Measurements from ENCODE around the gene GJB5.

Gene GJB5

GRCh38 chr1:34777519-34778321 lies 22.9 kb downstream of the GJB5 start:
- DNase-seq, result no peak

DNA sequence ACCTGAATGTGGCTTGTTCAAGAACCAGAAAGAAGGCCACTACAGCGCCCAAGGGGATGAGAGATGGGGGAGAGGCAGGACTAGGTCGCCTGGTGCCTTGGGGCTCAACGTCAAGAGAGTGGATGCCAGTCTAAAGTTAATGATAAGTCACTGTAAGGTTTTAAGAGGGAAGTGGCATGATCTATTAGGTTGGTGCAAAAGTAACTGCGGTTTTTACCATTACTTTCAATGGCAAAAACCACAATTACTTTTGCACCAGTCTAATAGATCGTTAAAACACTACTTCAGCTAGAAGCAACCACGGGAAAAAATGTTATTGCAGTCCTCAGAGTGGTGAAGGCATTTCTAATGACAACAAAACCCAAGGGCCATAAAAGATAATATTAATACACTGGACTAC lies 23.5 kb downstream of the GJB5 start:
- no peak for DNase-seq

DNA sequence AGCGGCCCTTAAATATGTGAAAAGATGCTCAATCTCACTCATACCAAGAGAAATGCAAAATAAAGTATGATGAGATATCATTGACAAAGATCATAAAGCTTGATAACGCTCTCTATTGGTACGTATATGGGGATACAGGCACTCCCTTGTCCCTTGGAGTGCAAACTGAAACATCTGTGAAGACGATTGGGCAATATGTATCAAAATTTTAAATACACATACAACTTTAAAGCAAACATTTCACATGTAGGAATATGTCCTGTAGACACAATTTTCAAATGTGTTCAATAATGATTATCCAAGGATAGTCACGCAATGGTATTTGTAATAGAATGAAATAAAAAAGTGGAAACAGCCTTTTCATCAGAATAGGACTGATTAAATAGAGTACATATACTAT lies 24.2 kb downstream of the GJB5 start:
- DNase-seq, result no peak

GRCh38 chr1:34779526-34779925 lies 24.7 kb downstream of the GJB5 start:
- no peak for DNase-seq

DNA sequence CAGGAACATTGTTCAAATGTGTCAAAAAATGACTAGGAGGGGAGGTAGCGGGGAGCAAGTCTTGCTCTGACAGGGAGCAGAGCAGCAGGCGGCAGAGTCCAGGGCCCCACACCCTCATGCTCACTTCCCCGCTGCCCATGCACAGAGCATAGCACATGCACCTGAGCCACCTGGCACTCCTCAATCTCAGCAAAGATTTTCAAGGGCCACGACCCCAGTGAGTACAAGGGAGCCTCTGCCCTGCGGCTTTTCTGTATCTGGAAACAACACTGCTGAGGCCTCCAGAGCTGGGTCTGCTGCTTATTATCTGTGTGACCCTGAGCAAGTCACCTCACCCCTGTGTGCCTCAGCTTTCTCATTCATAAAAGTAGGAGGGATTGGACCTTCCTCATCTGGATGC lies 25.1 kb downstream of the GJB5 start:
- DNase-seq, result no peak

- no peak for DNase-seq
These were observed 25.7 kb downstream of the GJB5 start for GRCh38 chr1:34780528-34780927.

GRCh38 chr1:34781071-34781843 lies 26.4 kb downstream of the GJB5 start, which contains the start of gene GJB3:
GJB3 (plus strand) TSS chr1:34781214; CDS start chr1:34784763, 3,549 bp downstream.
- DNase-seq, result no peak

DNA sequence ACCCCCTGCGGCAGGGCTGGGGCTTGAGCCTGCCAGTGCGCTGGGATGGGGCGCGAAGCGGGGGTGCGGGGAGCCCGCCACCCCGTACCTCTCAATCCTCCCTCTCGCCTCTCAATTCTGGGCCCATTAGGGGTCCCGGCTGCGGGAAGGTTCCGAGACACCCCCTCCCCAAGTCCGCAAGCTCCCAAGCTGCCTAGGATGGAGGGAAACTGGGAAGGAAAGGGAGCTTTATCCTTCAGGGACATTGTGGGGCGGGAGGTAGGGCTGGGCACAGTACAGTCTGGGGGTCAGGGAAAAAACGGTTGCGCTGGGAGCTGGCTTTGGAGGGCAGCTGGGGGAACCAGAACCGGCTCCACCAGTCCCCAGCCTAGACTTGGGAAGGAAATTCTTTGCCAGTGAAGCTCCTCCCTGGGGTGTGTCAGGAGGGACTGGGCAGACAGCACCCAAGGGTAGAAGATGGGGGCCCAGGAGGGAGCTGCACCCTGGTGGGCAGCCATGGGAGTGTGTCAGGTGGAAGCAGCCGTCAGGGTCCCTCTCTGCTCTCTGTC lies 27.1 kb downstream of the GJB5 start:
- no peak for DNase-seq

DNA sequence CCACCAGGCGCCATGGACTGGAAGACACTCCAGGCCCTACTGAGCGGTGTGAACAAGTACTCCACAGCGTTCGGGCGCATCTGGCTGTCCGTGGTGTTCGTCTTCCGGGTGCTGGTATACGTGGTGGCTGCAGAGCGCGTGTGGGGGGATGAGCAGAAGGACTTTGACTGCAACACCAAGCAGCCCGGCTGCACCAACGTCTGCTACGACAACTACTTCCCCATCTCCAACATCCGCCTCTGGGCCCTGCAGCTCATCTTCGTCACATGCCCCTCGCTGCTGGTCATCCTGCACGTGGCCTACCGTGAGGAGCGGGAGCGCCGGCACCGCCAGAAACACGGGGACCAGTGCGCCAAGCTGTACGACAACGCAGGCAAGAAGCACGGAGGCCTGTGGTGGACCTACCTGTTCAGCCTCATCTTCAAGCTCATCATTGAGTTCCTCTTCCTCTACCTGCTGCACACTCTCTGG lies 29.9 kb downstream of the GJB5 start:
- DNase-seq, result no peak

- DNase-seq, result no peak
These were observed 30.5 kb downstream of the GJB5 start for GRCh38 chr1:34785231-34785874.

DNA sequence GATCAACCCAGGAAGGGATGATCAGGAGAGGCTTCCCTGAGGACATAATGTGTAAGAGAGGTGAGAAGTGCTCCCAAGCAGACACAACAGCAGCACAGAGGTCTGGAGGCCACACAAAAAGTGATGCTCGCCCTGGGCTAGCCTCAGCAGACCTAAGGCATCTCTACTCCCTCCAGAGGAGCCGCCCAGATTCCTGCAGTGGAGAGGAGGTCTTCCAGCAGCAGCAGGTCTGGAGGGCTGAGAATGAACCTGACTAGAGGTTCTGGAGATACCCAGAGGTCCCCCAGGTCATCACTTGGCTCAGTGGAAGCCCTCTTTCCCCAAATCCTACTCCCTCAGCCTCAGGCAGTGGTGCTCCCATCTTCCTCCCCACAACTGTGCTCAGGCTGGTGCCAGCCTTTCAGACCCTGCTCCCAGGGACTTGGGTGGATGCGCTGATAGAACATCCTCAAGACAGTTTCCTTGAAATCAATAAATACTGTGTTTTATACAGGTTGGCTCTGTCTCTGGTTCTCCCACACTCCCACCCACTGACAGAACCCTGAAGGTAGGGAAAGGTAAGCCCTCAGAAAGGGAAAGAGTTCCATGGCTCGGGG lies 31.1 kb downstream of the GJB5 start:
- no peak for DNase-seq

- DNase-seq, result peak; percentile 47
These were observed 31.9 kb downstream of the GJB5 start for GRCh38 chr1:34786521-34787325.

- DNase-seq, result no peak
These were observed 32.9 kb downstream of the GJB5 start for GRCh38 chr1:34787461-34788420.

- DNase-seq, result no peak
These were observed 36.1 kb downstream of the GJB5 start for GRCh38 chr1:34790985-34791384.

- no peak for DNase-seq
These were observed 37.6 kb downstream of the GJB5 start for GRCh38 chr1:34792424-34792823.

GRCh38 chr1:34792868-34793727 lies 38.3 kb downstream of the GJB5 start, which contains the start of gene GJA4:
GJA4 (plus strand) TSS chr1:34792999; CDS start chr1:34794214, 1,215 bp downstream.
- DNase-seq, result no peak

- DNase-seq, result no peak
These were observed 39.3 kb downstream of the GJB5 start for GRCh38 chr1:34794001-34794789.

DNA sequence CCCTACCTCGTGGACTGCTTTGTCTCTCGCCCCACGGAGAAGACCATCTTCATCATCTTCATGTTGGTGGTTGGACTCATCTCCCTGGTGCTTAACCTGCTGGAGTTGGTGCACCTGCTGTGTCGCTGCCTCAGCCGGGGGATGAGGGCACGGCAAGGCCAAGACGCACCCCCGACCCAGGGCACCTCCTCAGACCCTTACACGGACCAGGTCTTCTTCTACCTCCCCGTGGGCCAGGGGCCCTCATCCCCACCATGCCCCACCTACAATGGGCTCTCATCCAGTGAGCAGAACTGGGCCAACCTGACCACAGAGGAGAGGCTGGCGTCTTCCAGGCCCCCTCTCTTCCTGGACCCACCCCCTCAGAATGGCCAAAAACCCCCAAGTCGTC lies 39.9 kb downstream of the GJB5 start:
- DNase-seq, result no peak

DNA sequence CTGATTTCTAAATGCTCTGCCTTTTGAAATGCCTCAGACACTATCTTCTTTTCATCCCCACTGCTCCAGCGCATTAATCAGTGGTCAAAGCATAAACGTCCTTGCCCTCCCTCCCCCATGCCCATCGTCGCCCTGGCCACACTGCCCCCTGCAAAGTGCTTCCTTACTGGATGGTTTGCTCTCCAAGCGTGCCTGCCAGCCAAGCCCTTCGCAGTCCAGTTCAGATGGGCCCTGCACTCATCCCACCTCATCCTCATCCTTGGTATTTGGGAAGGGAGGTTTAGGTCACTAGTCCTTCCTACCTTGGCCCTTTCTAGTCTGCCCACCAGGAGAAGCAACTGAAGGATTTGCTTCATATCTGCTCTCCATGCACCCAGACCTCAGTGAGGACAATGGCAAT lies 41.1 kb downstream of the GJB5 start:
- no peak for DNase-seq
